ENCODE data around the gene POLE. TPM values are rescaled to one million over a fixed set of nuclear protein-coding genes. Genes with fewer than 3 reads are reported as not detected.

POLE gene
- total and polyA plus RNA-seq, 2 donors (not counting 1 experiment from before 2014, with no cell fraction given): 6.2 to 9.6 TPM

DNA sequence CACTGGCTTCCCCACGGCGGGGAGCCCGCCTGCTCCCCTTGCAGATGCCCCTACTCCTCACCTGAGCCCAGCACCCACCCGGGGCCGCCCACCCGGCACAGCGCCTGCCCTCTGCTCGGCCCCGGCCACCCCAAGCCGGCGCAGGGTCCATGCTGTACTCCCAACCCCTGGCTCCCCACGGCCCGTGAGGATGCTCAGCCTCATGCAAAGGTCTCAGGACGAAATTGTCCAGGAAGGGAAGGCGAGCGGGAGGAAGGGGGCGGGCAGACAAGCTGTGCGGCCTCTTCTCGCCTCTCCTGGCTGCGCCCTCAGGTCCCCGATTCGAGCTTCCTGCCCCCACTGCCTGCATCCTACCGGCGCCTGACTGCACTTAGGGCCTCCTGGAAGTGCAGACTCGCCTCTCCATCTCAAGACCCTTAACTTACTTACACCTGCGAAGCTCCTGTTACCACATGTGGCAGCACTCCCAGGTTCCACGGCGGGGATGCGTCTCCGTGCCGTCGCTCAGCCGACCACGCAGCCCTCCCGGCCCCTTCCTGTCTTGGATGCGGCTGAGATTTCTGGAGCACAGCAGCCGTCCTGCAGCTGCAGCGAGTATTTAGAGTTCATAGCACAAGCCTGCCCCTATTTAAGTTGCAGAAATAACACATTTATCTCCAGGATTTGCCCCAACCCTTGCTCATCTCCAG is 94.7 kb downstream of the POLE start:
- Histone ChIP-seq H4K20me1 (ENCODE audit: control insufficient read depth, extremely low read depth, insufficient read depth, low read length) (no peaks in the 10 kb centered on the region), H3K4me2 (ENCODE audit: extremely low read depth, insufficient read depth, low read length) (no peak overlapping the region), H3K4me1 (ENCODE audit: control insufficient read depth, extremely low read depth, insufficient read depth, low read length) (no peaks in the 10 kb centered on the region), H3K27ac (ENCODE audit: insufficient read depth, low read length) (no peak overlapping the region), H3K79me2 (ENCODE audit: control insufficient read depth, insufficient read depth, low read length) (no peaks in the 10 kb centered on the region), H3K9ac (ENCODE audit: insufficient read depth, low read length) (no peak overlapping the region), H3K36me3 (ENCODE audit: control insufficient read depth, insufficient read depth, low read length) (no peaks in the 10 kb centered on the region), H3K27me3 (ENCODE audit: control insufficient read depth, insufficient read depth, low read length) (no peaks in the 10 kb centered on the region), H3K9me3 (ENCODE audit: control insufficient read depth, insufficient read depth, low read depth, low read length) (no peaks in the 10 kb centered on the region), H3K4me3 (replicated peaks in 1 of 4; ENCODE audit: control extremely low read depth in 1 of 4, insufficient read depth in 1 of 4, low read depth in 3 of 4, low read length in 4 of 4) (no peak overlapping the region), H2AFZ (ENCODE audit: low read length) (no peak overlapping the region)
- TF ChIP-seq, protein P1, sequence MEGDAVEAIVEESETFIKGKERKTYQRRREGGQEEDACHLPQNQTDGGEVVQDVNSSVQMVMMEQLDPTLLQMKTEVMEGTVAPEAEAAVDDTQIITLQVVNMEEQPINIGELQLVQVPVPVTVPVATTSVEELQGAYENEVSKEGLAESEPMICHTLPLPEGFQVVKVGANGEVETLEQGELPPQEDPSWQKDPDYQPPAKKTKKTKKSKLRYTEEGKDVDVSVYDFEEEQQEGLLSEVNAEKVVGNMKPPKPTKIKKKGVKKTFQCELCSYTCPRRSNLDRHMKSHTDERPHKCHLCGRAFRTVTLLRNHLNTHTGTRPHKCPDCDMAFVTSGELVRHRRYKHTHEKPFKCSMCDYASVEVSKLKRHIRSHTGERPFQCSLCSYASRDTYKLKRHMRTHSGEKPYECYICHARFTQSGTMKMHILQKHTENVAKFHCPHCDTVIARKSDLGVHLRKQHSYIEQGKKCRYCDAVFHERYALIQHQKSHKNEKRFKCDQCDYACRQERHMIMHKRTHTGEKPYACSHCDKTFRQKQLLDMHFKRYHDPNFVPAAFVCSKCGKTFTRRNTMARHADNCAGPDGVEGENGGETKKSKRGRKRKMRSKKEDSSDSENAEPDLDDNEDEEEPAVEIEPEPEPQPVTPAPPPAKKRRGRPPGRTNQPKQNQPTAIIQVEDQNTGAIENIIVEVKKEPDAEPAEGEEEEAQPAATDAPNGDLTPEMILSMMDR (conservative IDR thresholded peaks at IDR 0.05 in 1 of 2, IDR thresholded peaks at IDR 0.05 in 1 of 2; ENCODE audit: low read depth in 1 of 2, low read length in 2 of 2): no peak
- no peak for TF ChIP-seq EZH2 (IDR thresholded peaks at IDR 0.05; ENCODE audit: low read length, missing control alignments)
- DNase-seq (ENCODE audit: low read depth in 2 of 2): no peak

DNA sequence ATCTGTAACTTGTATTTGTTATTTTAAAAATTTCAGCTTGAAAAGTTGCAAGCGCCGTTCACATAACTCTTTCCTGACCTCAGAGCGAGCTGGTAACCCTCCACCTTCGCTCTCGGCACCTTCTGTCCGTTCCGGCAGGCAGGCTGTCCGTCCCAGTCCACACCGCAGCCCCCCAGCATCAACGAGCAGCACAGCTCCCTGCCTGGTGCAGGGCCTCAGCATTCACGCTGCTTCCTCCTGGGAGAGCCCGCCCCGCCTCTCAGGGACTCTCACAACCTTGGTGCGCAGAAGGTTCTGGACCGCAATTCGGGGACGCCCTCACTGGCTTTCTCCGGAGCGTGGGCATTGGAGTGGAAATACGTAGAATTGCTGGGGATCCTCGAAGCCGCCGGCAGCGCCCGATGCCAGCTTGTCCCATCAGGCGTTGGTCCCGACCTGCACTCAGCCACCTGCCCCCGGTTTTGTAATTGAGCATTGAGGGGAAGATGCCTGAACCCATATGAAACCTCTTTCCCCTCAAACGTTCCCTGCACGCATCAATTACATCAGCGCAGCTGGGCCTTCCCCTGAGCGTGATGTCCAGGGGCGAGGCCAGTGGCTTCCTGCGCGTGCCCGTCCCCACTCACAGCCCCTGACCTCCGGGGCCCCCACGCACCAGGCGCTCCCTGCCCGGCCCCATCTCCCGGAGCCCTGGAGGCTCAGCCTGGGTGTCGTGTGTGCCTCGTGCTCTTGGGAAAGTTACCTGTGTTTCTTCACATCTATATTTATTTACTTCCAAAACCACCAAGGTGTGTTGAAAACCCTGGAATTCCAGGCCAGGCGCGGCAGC is 95.8 kb downstream of the POLE start:
- no peak overlapping the region for H2AFZ ChIP-seq (ENCODE audit: low read length)
- H4K20me1 ChIP-seq (ENCODE audit: control insufficient read depth, extremely low read depth, insufficient read depth, low read length): no peaks in the 10 kb centered on the region
- no peak overlapping the region for H3K9ac ChIP-seq (ENCODE audit: insufficient read depth, low read length)
- no peak overlapping the region for H3K27ac ChIP-seq (ENCODE audit: insufficient read depth, low read length)
- H3K4me3 ChIP-seq (replicated peaks in 1 of 4; ENCODE audit: control extremely low read depth in 1 of 4, insufficient read depth in 1 of 4, low read depth in 3 of 4, low read length in 4 of 4): no peak overlapping the region
- no peaks in the 10 kb centered on the region for H3K9me3 ChIP-seq (ENCODE audit: control insufficient read depth, insufficient read depth, low read depth, low read length)
- H3K79me2 ChIP-seq (ENCODE audit: control insufficient read depth, insufficient read depth, low read length): no peaks in the 10 kb centered on the region
- no peaks in the 10 kb centered on the region for H3K4me1 ChIP-seq (ENCODE audit: control insufficient read depth, extremely low read depth, insufficient read depth, low read length)
- H3K4me2 ChIP-seq (ENCODE audit: extremely low read depth, insufficient read depth, low read length): no peak overlapping the region
- TF ChIP-seq, protein P1 (conservative IDR thresholded peaks at IDR 0.05 in 1 of 2, IDR thresholded peaks at IDR 0.05 in 1 of 2; ENCODE audit: low read depth in 1 of 2, low read length in 2 of 2): no peak
- TF ChIP-seq EZH2 (IDR thresholded peaks at IDR 0.05; ENCODE audit: low read length, missing control alignments): no peak
- no peaks in the 10 kb centered on the region for H3K36me3 ChIP-seq (ENCODE audit: control insufficient read depth, insufficient read depth, low read length)
- H3K27me3 ChIP-seq (ENCODE audit: control insufficient read depth, insufficient read depth, low read length): no peaks in the 10 kb centered on the region
- DNase-seq (ENCODE audit: low read depth in 2 of 2): no peak

DNA sequence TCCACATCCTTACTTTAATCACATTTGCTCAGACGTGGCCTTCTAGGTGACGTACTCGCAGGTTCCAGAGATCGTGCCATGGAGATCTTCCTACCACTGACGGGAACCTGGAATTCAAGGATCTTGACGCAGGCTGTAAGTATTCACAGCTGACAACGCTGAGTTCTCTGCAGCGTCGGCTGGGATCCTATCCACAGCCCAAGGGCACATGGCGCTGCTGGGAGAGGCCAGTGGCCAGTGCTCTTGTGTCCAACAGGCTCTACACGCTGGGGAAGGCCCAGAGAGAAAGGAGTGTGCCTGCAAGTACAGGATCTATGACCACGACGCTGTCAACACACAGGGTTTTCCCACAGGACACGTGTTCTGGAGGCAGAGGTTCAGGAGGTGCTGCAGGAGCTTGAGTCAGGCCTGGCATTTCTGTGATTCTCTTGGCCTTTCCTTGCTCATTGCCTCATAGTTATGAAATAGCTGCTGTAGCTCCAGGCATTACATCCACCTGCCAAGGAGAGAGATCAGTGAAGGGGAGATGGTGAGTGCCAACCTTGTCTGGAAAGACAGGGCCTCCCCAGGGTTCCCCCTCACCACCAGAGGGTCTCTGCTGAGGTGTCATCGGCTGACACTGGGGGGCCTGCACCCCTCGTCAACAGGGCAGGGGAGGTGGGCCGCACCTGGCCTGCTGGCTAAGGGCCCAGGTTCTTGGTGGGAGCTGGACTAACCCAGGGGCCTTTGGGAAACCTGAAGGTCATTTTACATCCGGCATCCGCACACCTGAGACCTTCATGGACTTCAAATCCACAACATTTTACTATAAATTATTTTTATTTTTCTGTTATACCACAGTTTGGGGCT is 98.1 kb downstream of the POLE start:
- no peak for DNase-seq (ENCODE audit: low read depth in 2 of 2)
- Histone ChIP-seq H3K27me3 (ENCODE audit: control insufficient read depth, insufficient read depth, low read length) (no peaks in the 10 kb centered on the region), H3K9me3 (ENCODE audit: control insufficient read depth, insufficient read depth, low read depth, low read length) (no peaks in the 10 kb centered on the region), H2AFZ (ENCODE audit: low read length) (no peak overlapping the region), H3K9ac (ENCODE audit: insufficient read depth, low read length) (no peak overlapping the region), H4K20me1 (ENCODE audit: control insufficient read depth, extremely low read depth, insufficient read depth, low read length) (no peaks in the 10 kb centered on the region), H3K4me1 (ENCODE audit: control insufficient read depth, extremely low read depth, insufficient read depth, low read length) (no peaks in the 10 kb centered on the region), H3K4me3 (replicated peaks in 1 of 4; ENCODE audit: control extremely low read depth in 1 of 4, insufficient read depth in 1 of 4, low read depth in 3 of 4, low read length in 4 of 4) (no peak overlapping the region), H3K4me2 (ENCODE audit: extremely low read depth, insufficient read depth, low read length) (no peak overlapping the region), H3K79me2 (ENCODE audit: control insufficient read depth, insufficient read depth, low read length) (no peaks in the 10 kb centered on the region), H3K36me3 (ENCODE audit: control insufficient read depth, insufficient read depth, low read length) (no peaks in the 10 kb centered on the region), H3K27ac (ENCODE audit: insufficient read depth, low read length) (no peak overlapping the region)
- TF ChIP-seq EZH2 (IDR thresholded peaks at IDR 0.05; ENCODE audit: low read length, missing control alignments): no peak

Data from fibroblast of lung (primary cell).